Caco-2 (cell line): ENCODE results near the gene HHIPL1. TPM values are rescaled to one million over a fixed set of nuclear protein-coding genes. Genes with fewer than 3 reads are reported as not detected.

Experiments
- BruUV-seq: library from RNA; stranded (reverse); fragments of 400-500 nt; replicated peaks from 2 replicates; lab custom pipeline; 2021; lab: Mats Ljungman, UMichigan
- CTCF ChIA-PET: fragments of 300-600 bp; sonication (Branson Sonifier 250); formaldehyde crosslinking; loops from one replicate; lab custom pipeline; 2022; ENCODE audit warnings: antibody characterized with exemption; lab: Charles Lee
- POLR2A ChIA-PET: fragments of 300-600 bp; sonication (Branson Sonifier 250); formaldehyde crosslinking; loops from one replicate; lab custom pipeline; 2022; ENCODE audit warnings: antibody characterized with exemption; lab: Charles Lee
- DNase-seq, 2 experiments: peaks; one replicate each; pipeline versions ENCODE4 v3.0.0 to v3.0.0-alpha.2; 2020 to 2022
- H3K27me3 ChIP-seq: replicated peaks from 2 replicates; pipeline ENCODE4 v1.6.0; 2011; ENCODE audit warnings: low read length; ENCODE audit not compliant: control insufficient read depth, insufficient read depth
- H3K36me3 ChIP-seq: 2 replicates; pipeline ENCODE4 v1.5.1; 2011; ENCODE audit warnings: low read length; ENCODE audit not compliant: control insufficient read depth, insufficient read depth
- H3K4me1 ChIP-seq: fragments of 250-450 bp; sonication (Bioruptor Pico); 2 replicates; pipeline ENCODE4 v1.5.1; 2020; ENCODE audit warnings: mild to moderate bottlenecking
- H3K4me3 ChIP-seq: 2 replicates; pipeline ENCODE4 v1.5.1; 2011; ENCODE audit warnings: low read depth, mild to moderate bottlenecking, control low read depth, low read length
- H3K9me3 ChIP-seq: fragments of 250-450 bp; sonication (Bioruptor Pico); 2 replicates; pipeline ENCODE4 v1.5.1; 2020; ENCODE audit warnings: mild to moderate bottlenecking, moderate library complexity
- H3K27ac Mint-ChIP-seq: one replicate; pipeline ENCODE4 v1.8.0; 2022; ENCODE audit warnings: mixed read lengths; ENCODE audit not compliant: unreplicated experiment
- H3K27me3 Mint-ChIP-seq: one replicate; pipeline ENCODE4 v1.8.0; 2022; ENCODE audit warnings: mixed read lengths; ENCODE audit not compliant: insufficient read depth, unreplicated experiment
- H3K36me3 Mint-ChIP-seq: one replicate; pipeline ENCODE4 v1.8.0; 2022; ENCODE audit warnings: mild to moderate bottlenecking, mixed read lengths; ENCODE audit not compliant: insufficient read depth, unreplicated experiment
- H3K4me1 Mint-ChIP-seq: one replicate; pipeline ENCODE4 v1.8.0; 2022; ENCODE audit warnings: low read depth, mixed read lengths; ENCODE audit not compliant: unreplicated experiment
- H3K4me3 Mint-ChIP-seq: one replicate; pipeline ENCODE4 v1.8.0; 2022; ENCODE audit warnings: mild to moderate bottlenecking, moderate library complexity, mixed read lengths; ENCODE audit not compliant: unreplicated experiment
- H3K9me3 Mint-ChIP-seq: one replicate; pipeline ENCODE4 v1.8.0; 2022; ENCODE audit warnings: mixed read lengths; ENCODE audit not compliant: unreplicated experiment
- intact Hi-C: fragments of 100-400 bp; cut with micrococcal nuclease; formaldehyde crosslinking; loops from one replicate; pipeline ENCODE4 v1.10.0; 2022; ENCODE audit not compliant: unreplicated experiment
- total RNA-seq: library from RNA; stranded (reverse); gene quantifications from 2 replicates; pipeline ENCODE4 v1.2.3, GENCODE V29; 2022
- TF ChIP-seq, protein P1 (sequence below), 2 experiments: fragments of 200-600 bp in 1 of 2; IDR thresholded peaks; 1 replicate in 1 of 2; 2 replicates in 1 of 2; pipeline versions ENCODE4 v1.5.1 to v1.8.0; 2011 to 2022; ENCODE audit warnings: antibody characterized with exemption in 1 of 2, control low read depth in 1 of 2, inconsistent platforms in 1 of 2, low read depth in 1 of 2, low read length in 1 of 2, mild to moderate bottlenecking in 1 of 2, moderate library complexity in 1 of 2; ENCODE audit not compliant: insufficient read depth in 1 of 2, severe bottlenecking in 1 of 2, unreplicated experiment in 1 of 2

The HHIPL1 gene
- total RNA-seq, 1 experiment from 2014 or later, result 2.9 TPM

GRCh38 chr14:99684410-99684934 lies 39.5 kb downstream of the HHIPL1 start:
- Histone ChIP-seq H3K4me1 (peaks cover 9% of the 10 kb centered on the region; the same call in 1 of the 2 replicates), H3K27me3 (no peaks in the 10 kb centered on the region), H3K36me3 (no peaks in the 10 kb centered on the region), H3K9me3 (no peaks in the 10 kb centered on the region), H3K4me3 (peak overlapping the region; percentile 57)
- Mint-ChIP-seq H3K9me3 (no peaks in the 10 kb centered on the region), H3K27me3 (peaks cover 27% of the 10 kb centered on the region), H3K36me3 (peaks cover 13% of the 10 kb centered on the region), H3K27ac (no peak overlapping the region), H3K4me3 (peak overlapping the region; percentile 76), H3K4me1 (peaks cover 7% of the 10 kb centered on the region)
- no TSS peak for BruUV-seq
- ChIA-PET POLR2A (interaction anchor here (0.7 to 1.3 kb wide), 3 partner anchors 46 to 530 kb away, joined by 3 to 10 read pairs (median 7); partner anchors contain the start of gene SETD3), CTCF (interaction anchor here (0.6 to 1.6 kb wide), 6 partner anchors 17 to 211 kb away, joined by 3 to 12 read pairs (median 3); no protein-coding TSS in a partner anchor)
- no peak for DNase-seq
- intact Hi-C loops, result loop anchor here (5.0 kb wide), 2 partner anchors 82 to 108 kb away; partner anchors contain the start of genes CCDC85C and EML1
- TF ChIP-seq, protein P1, sequence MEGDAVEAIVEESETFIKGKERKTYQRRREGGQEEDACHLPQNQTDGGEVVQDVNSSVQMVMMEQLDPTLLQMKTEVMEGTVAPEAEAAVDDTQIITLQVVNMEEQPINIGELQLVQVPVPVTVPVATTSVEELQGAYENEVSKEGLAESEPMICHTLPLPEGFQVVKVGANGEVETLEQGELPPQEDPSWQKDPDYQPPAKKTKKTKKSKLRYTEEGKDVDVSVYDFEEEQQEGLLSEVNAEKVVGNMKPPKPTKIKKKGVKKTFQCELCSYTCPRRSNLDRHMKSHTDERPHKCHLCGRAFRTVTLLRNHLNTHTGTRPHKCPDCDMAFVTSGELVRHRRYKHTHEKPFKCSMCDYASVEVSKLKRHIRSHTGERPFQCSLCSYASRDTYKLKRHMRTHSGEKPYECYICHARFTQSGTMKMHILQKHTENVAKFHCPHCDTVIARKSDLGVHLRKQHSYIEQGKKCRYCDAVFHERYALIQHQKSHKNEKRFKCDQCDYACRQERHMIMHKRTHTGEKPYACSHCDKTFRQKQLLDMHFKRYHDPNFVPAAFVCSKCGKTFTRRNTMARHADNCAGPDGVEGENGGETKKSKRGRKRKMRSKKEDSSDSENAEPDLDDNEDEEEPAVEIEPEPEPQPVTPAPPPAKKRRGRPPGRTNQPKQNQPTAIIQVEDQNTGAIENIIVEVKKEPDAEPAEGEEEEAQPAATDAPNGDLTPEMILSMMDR (IDR thresholded peaks at IDR 0.05; ENCODE audit: insufficient read depth in 1 of 2, low read depth in 1 of 2, low read length in 1 of 2, severe bottlenecking in 1 of 2, unreplicated experiment in 1 of 2), result no peak

- Histone ChIP-seq H3K4me1 (peaks cover 9% of the 10 kb centered on the region; the same call in 1 of the 2 replicates), H3K9me3 (no peaks in the 10 kb centered on the region), H3K27me3 (no peaks in the 10 kb centered on the region), H3K36me3 (no peaks in the 10 kb centered on the region), H3K4me3 (no peak overlapping the region)
- ChIA-PET POLR2A (no interaction called here), CTCF (no interaction called here)
- H3K9me3 Mint-ChIP-seq, result no peaks in the 10 kb centered on the region
- intact Hi-C loops, result no loop called here
- TF ChIP-seq, protein P1 (IDR thresholded peaks at IDR 0.05; ENCODE audit: insufficient read depth in 1 of 2, low read depth in 1 of 2, low read length in 1 of 2, severe bottlenecking in 1 of 2, unreplicated experiment in 1 of 2), result no peak
- H3K27ac Mint-ChIP-seq, result no peak overlapping the region
- H3K36me3 Mint-ChIP-seq, result peaks cover 13% of the 10 kb centered on the region
- no peak for DNase-seq
- peaks cover 7% of the 10 kb centered on the region for H3K4me1 Mint-ChIP-seq
- peaks cover 31% of the 10 kb centered on the region for H3K27me3 Mint-ChIP-seq
- H3K4me3 Mint-ChIP-seq, result peak overlapping the region; percentile 50
- BruUV-seq, result no TSS peak
Measured at GRCh38 chr14:99685151-99685591, 40.2 kb downstream of the HHIPL1 start.

DNA sequence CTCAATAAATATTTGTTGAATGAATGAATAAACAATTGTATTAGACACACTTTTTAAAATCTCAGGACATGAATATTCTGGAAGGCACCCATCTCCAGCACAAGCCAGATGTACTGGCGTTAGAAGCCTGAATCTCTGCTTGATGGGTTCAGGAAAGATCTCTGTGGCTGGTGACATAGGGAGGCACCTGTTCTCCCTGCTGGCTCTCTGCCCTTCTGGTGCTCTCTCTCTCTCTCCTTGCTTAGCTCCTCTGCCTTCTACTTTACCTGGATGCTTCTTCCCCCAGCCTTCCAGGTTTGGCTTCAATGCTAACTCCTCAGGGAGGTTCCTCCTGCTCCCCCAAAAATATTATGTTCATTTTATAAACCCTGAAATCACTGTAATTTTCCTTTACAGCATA lies 40.7 kb downstream of the HHIPL1 start:
- H3K27me3 Mint-ChIP-seq, result peaks cover 33% of the 10 kb centered on the region
- intact Hi-C loops, result no loop called here
- H3K36me3 Mint-ChIP-seq, result peaks cover 13% of the 10 kb centered on the region
- no peak overlapping the region for H3K4me3 ChIP-seq
- ChIA-PET CTCF (no interaction called here), POLR2A (no interaction called here)
- peaks cover 7% of the 10 kb centered on the region for H3K4me1 Mint-ChIP-seq
- DNase-seq, result no peak
- H3K4me3 Mint-ChIP-seq, result peak overlapping the region; percentile 50
- H3K4me1 ChIP-seq, result peaks cover 9% of the 10 kb centered on the region; the same call in 1 of the 2 replicates
- no peak overlapping the region for H3K27ac Mint-ChIP-seq
- no peaks in the 10 kb centered on the region for H3K36me3 ChIP-seq
- no peaks in the 10 kb centered on the region for H3K27me3 ChIP-seq
- no TSS peak for BruUV-seq
- H3K9me3 ChIP-seq, result no peaks in the 10 kb centered on the region
- no peaks in the 10 kb centered on the region for H3K9me3 Mint-ChIP-seq
- TF ChIP-seq, protein P1 (IDR thresholded peaks at IDR 0.05; ENCODE audit: insufficient read depth in 1 of 2, low read depth in 1 of 2, low read length in 1 of 2, severe bottlenecking in 1 of 2, unreplicated experiment in 1 of 2), result no peak
